ENCODE data around the gene LLGL1.
A peak's percentile ranks its signal among the peaks of the same experiment; 100 is the strongest.

LLGL1 gene

GRCh38 chr17:18245038-18245776 lies 19.8 kb downstream of the LLGL1 start:
- ATAC-seq = no peak
- TF ChIP-seq PPARA (CRISPR knock-in tag; IDR thresholded peaks at IDR 0.05; ENCODE audit: borderline replicate concordance) (no peak), RARB (CRISPR knock-in tag; IDR thresholded peaks at IDR 0.05) (no peak), TSHZ2 (CRISPR knock-in tag; IDR thresholded peaks at IDR 0.05) (no peak), BACH2 (CRISPR knock-in tag; IDR thresholded peaks at IDR 0.05; ENCODE audit: borderline replicate concordance) (no peak)

- no peak for ATAC-seq
- TF ChIP-seq CSRNP3 (CRISPR knock-in tag; IDR thresholded peaks at IDR 0.05) (no peak), TSHZ2 (CRISPR knock-in tag; IDR thresholded peaks at IDR 0.05) (no peak), PATZ1 (CRISPR knock-in tag; IDR thresholded peaks at IDR 0.05; ENCODE audit: borderline replicate concordance) (no peak), OSR1 (CRISPR knock-in tag; IDR thresholded peaks at IDR 0.05) (no peak), ARNTL (CRISPR knock-in tag; IDR thresholded peaks at IDR 0.05; ENCODE audit: borderline replicate concordance, low read depth) (no peak), ZC3H10 (CRISPR knock-in tag; IDR thresholded peaks at IDR 0.05) (no peak), POU6F1 (CRISPR knock-in tag; IDR thresholded peaks at IDR 0.05; ENCODE audit: borderline replicate concordance, low read depth) (no peak)
These were observed 20.8 kb downstream of the LLGL1 start for GRCh38 chr17:18246109-18246725.

- peak; percentile 38 for ATAC-seq
- TF ChIP-seq CSRNP3 (CRISPR knock-in tag; IDR thresholded peaks at IDR 0.05) = no peak
- TF ChIP-seq SNAI2 (CRISPR knock-in tag; IDR thresholded peaks at IDR 0.05) = no peak
- TF ChIP-seq BACH2 (CRISPR knock-in tag; IDR thresholded peaks at IDR 0.05; ENCODE audit: borderline replicate concordance) = no peak
- TF ChIP-seq TSHZ2 (CRISPR knock-in tag; IDR thresholded peaks at IDR 0.05) = no peak
- no peak for TF ChIP-seq TCF4 (CRISPR knock-in tag; IDR thresholded peaks at IDR 0.05; ENCODE audit: borderline replicate concordance)
- no peak for TF ChIP-seq GLIS3 (CRISPR knock-in tag; IDR thresholded peaks at IDR 0.05)
- no peak for TF ChIP-seq PPARA (CRISPR knock-in tag; IDR thresholded peaks at IDR 0.05; ENCODE audit: borderline replicate concordance)
- no peak for TF ChIP-seq ARNTL (CRISPR knock-in tag; IDR thresholded peaks at IDR 0.05; ENCODE audit: borderline replicate concordance, low read depth)
- no peak for TF ChIP-seq PATZ1 (CRISPR knock-in tag; IDR thresholded peaks at IDR 0.05; ENCODE audit: borderline replicate concordance)
- TF ChIP-seq ZNF70 (CRISPR knock-in tag; IDR thresholded peaks at IDR 0.05) = no peak
- no peak for TF ChIP-seq OSR1 (CRISPR knock-in tag; IDR thresholded peaks at IDR 0.05)
- no peak for TF ChIP-seq CSDC2 (CRISPR knock-in tag; IDR thresholded peaks at IDR 0.05)
These were observed 21.6 kb downstream of the LLGL1 start for GRCh38 chr17:18246880-18247612.
